PC-3 (cell line): ENCODE measurements around the gene AKAP3. TPM values are rescaled to one million over a fixed set of nuclear protein-coding genes. Genes with fewer than 3 reads are reported as not detected.

ENCODE experiments used
- total RNA-seq: library from RNA; depleted of rRNA; stranded (reverse); fragments of >200 nt; gene quantifications from 2 replicates; pipeline ENCODE4 v1.2.3, GENCODE V29; 2014; rRNA removed

The AKAP3 gene
- total RNA-seq, 1 experiment from 2014 or later, result 1.9 TPM

Other genes starting within 250 kb of the AKAP3 start
- gene FGF6, start 203.2 kb downstream of the AKAP3 start, total RNA-seq, result not detected in 2 replicates
- 15.9 and 24.7 TPM in 2 replicates for gene RAD51AP1, start 110.2 kb downstream of the AKAP3 start, total RNA-seq
- 49.4 and 58.6 TPM in 2 replicates for gene DYRK4, start 86.8 kb downstream of the AKAP3 start, total RNA-seq
- gene NDUFA9, start 63 bp upstream of the AKAP3 start, total RNA-seq, result 41.9 and 71.5 TPM in 2 replicates
- gene GALNT8, start 71.3 kb upstream of the AKAP3 start, total RNA-seq, result not detected in 2 replicates